HEK293 (cell line): ENCODE measurements around the gene TBC1D9B.

Source experiments
- CTCF ChIA-PET: fragments of 350-600 bp; formaldehyde crosslinking; extraction: SDS; loops from one replicate; lab custom pipeline; 2021; ENCODE audit warnings: antibody characterized with exemption; lab: Yijun Ruan, JAX
- POLR2A ChIA-PET: fragments of 300-600 bp; formaldehyde crosslinking; extraction: SDS; loops from one replicate; lab custom pipeline; 2020; ENCODE audit warnings: antibody characterized with exemption, inconsistent platforms; lab: Yijun Ruan, JAX
- H3K27ac ChIP-seq: fragments of 200-500 bp; sonication (Bioruptor generic); 2 replicates; pipeline ENCODE4 v1.5.1; 2014; ENCODE audit warnings: low read depth, low read length, control low read depth, inconsistent platforms; ENCODE audit errors: extremely low read depth
- H3K36me3 ChIP-seq, 2 experiments: fragments of 200-500 bp in 1 of 2; sonication (Bioruptor generic) in 1 of 2; 1 replicate in 1 of 2; 2 replicates in 1 of 2; pipeline ENCODE4 v1.5.1; 2014 to 2017; ENCODE audit warnings: inconsistent platforms in 2 of 2, low read length in 2 of 2; ENCODE audit not compliant: control insufficient read depth in 2 of 2, insufficient read depth in 1 of 2
- H3K4me1 ChIP-seq: fragments of 200-500 bp; sonication (Bioruptor generic); 2 replicates; pipeline ENCODE4 v1.5.1; 2014; ENCODE audit warnings: mild to moderate bottlenecking, low read length, inconsistent platforms; ENCODE audit not compliant: control insufficient read depth, insufficient read depth
- H3K4me3 ChIP-seq: 2 replicates; pipeline ENCODE4 v1.5.1; 2011; ENCODE audit warnings: low read depth, mild to moderate bottlenecking, control low read depth, low read length, moderate library complexity
- H3K9me3 ChIP-seq: fragments of 200-500 bp; sonication (Bioruptor generic); 2 replicates; pipeline ENCODE4 v1.5.1; 2014; ENCODE audit warnings: low read depth, low read length, inconsistent platforms; ENCODE audit not compliant: control insufficient read depth, insufficient read depth
- HIC1 ChIP-seq: fragments of 450-650 bp; formaldehyde crosslinking; IDR thresholded peaks from 2 replicates; pipeline ENCODE4 v1.5.1; 2016; ENCODE audit warnings: missing biosample characterization, missing genetic modification characterization
- IKZF3 ChIP-seq: fragments of 450-650 bp; IDR thresholded peaks from 2 replicates; pipeline ENCODE4 v1.5.0; 2018; ENCODE audit warnings: missing biosample characterization, mild to moderate bottlenecking, missing genetic modification characterization, moderate library complexity
- TCF7L2 ChIP-seq: IDR thresholded peaks from 2 replicates; pipeline ENCODE4 v1.6.1; 2011; ENCODE audit warnings: low read depth, mild to moderate bottlenecking, inconsistent platforms, low read length, moderate library complexity, borderline replicate concordance
- ZBTB1 ChIP-seq: fragments of 450-650 bp; formaldehyde crosslinking; IDR thresholded peaks from 2 replicates; pipeline ENCODE4 v1.5.1; 2016; ENCODE audit warnings: missing biosample characterization, missing genetic modification characterization
- ZBTB20 ChIP-seq: fragments of 450-650 bp; formaldehyde crosslinking; IDR thresholded peaks from 2 replicates; pipeline ENCODE4 v1.5.1; 2016; ENCODE audit warnings: missing biosample characterization, missing genetic modification characterization
- ZBTB21 ChIP-seq: fragments of 450-650 bp; formaldehyde crosslinking; IDR thresholded peaks from 2 replicates; pipeline ENCODE4 v1.5.1; 2017; ENCODE audit warnings: missing biosample characterization, missing genetic modification characterization
- ZBTB26 ChIP-seq: fragments of 450-650 bp; formaldehyde crosslinking; optimal IDR thresholded peaks from 2 replicates; pipeline ENCODE3; 2016; ENCODE audit warnings: missing biosample characterization, mild to moderate bottlenecking, missing genetic modification characterization
- ZFP3 ChIP-seq: fragments of 450-650 bp; formaldehyde crosslinking; IDR thresholded peaks from 2 replicates; pipeline ENCODE4 v1.5.1; 2016; ENCODE audit warnings: low read depth, missing biosample characterization, missing genetic modification characterization
- ZNF140 ChIP-seq: fragments of 450-650 bp; formaldehyde crosslinking; IDR thresholded peaks from 2 replicates; pipeline ENCODE4 v1.5.1; 2016; ENCODE audit warnings: missing biosample characterization, missing genetic modification characterization
- ZNF274 ChIP-seq, 2 experiments: fragments of 200-500 bp in 1 of 2; fragments of 450-650 bp in 1 of 2; sonication (Bioruptor generic) in 1 of 2; formaldehyde crosslinking in 1 of 2; IDR thresholded peaks; 2 replicates each; pipeline versions ENCODE4 v1.5.1 to v1.6.1; 2014 to 2016; ENCODE audit warnings: borderline replicate concordance in 1 of 2, inconsistent platforms in 1 of 2, low read length in 1 of 2, missing biosample characterization in 1 of 2, missing genetic modification characterization in 1 of 2
- ZNF394 ChIP-seq: fragments of 450-650 bp; formaldehyde crosslinking; IDR thresholded peaks from 2 replicates; pipeline ENCODE4 v1.5.1; 2016; ENCODE audit warnings: missing biosample characterization, missing genetic modification characterization, mild to moderate bottlenecking, moderate library complexity, borderline replicate concordance
- ZNF404 ChIP-seq: fragments of 450-650 bp; formaldehyde crosslinking; IDR thresholded peaks from 2 replicates; pipeline ENCODE4 v1.5.1; 2017; ENCODE audit warnings: missing biosample characterization, missing genetic modification characterization
- ZNF530 ChIP-seq: fragments of 450-650 bp; formaldehyde crosslinking; IDR thresholded peaks from 2 replicates; pipeline ENCODE4 v1.5.1; 2016; ENCODE audit warnings: low read depth, missing biosample characterization, missing genetic modification characterization
- ZNF555 ChIP-seq: fragments of 450-650 bp; formaldehyde crosslinking; conservative IDR thresholded peaks from 2 replicates; pipeline ENCODE4 v1.5.1; 2017; ENCODE audit warnings: missing biosample characterization, mild to moderate bottlenecking, missing genetic modification characterization, inconsistent platforms
- ZNF561 ChIP-seq: fragments of 450-650 bp; IDR thresholded peaks from 2 replicates; pipeline ENCODE4 v1.5.1; 2018; ENCODE audit warnings: missing biosample characterization, missing genetic modification characterization, borderline replicate concordance
- ZNF585B ChIP-seq: fragments of 450-650 bp; formaldehyde crosslinking; IDR thresholded peaks from 2 replicates; pipeline ENCODE4 v1.5.1; 2016; ENCODE audit warnings: missing biosample characterization, missing genetic modification characterization
- ZNF837 ChIP-seq: fragments of 450-650 bp; formaldehyde crosslinking; IDR thresholded peaks from 2 replicates; pipeline ENCODE4 v1.5.1; 2016; ENCODE audit warnings: missing biosample characterization, missing genetic modification characterization
- ZXDB ChIP-seq: fragments of 450-650 bp; formaldehyde crosslinking; IDR thresholded peaks from 2 replicates; pipeline ENCODE4 v1.5.1; 2016; ENCODE audit warnings: missing biosample characterization, missing genetic modification characterization

TBC1D9B gene

DNA sequence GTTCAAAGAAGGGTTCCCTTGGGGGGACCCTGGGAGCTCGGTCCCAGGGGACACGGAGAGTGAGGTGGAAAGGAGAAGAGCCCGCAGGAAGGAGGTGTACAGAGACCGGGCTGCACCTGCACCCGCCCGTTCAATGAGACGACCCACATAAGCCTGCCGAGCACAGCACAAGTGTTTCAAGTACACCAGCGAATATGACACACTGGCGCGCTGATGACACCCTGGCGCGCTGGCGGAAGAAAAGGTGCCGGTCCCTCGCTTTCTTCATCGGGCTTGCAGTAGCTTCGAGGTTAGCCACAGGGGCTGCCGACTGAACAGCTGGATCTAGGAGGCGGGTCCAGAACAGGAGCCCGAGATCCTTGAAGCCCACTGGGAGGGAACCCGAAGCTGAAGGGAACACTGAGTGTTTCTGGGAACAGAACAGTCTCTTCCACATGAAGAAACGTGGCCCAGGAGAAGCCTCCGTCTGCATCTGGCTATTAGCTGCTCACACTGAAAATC, 1.4 kb downstream of the TBC1D9B start (continued):
- TF ChIP-seq ZNF274 (IDR thresholded peaks at IDR 0.05; ENCODE audit: low read length) (no peak), ZNF274 (tag by site-specific recombination; IDR thresholded peaks at IDR 0.05; ENCODE audit: borderline replicate concordance) (no peak), ZFP3 (no peak), ZNF837 (no peak), ZNF585B (tag by site-specific recombination) (no peak), ZNF555 (tag by site-specific recombination) (no peak), ZNF530 (tag by site-specific recombination) (no peak), ZNF561 (tag by site-specific recombination) (no peak)
- TF ChIP-seq, all 188 proteins: peak for 0

GRCh38 chr5:179905161-179905560, 2.5 kb downstream of the TBC1D9B start:
- Histone ChIP-seq H3K9me3 (no peaks in the 10 kb centered on the region), H3K4me3 (no peak overlapping the region), H3K27ac (no peak overlapping the region), H3K36me3 (peaks cover 21 to 55% of the 10 kb centered on the region in 2 experiments; a peak in 2 of 3 replicates), H3K4me1 (peaks cover 3% of the 10 kb centered on the region; the same call in 1 of the 2 replicates)
- TF ChIP-seq ZXDB: no peak
- no peak for TF ChIP-seq TCF7L2
- TF ChIP-seq ZBTB1 (tag by site-specific recombination): no peak
- no peak for TF ChIP-seq ZBTB26 (tag by site-specific recombination)
- TF ChIP-seq ZBTB20: no peak
- ChIA-PET POLR2A (no interaction called here), CTCF (interaction anchor here (0.6 kb wide), 1 partner anchor 224 kb away, joined by 5 read pairs; the partner anchor contains the start of gene CBY3)

DNA sequence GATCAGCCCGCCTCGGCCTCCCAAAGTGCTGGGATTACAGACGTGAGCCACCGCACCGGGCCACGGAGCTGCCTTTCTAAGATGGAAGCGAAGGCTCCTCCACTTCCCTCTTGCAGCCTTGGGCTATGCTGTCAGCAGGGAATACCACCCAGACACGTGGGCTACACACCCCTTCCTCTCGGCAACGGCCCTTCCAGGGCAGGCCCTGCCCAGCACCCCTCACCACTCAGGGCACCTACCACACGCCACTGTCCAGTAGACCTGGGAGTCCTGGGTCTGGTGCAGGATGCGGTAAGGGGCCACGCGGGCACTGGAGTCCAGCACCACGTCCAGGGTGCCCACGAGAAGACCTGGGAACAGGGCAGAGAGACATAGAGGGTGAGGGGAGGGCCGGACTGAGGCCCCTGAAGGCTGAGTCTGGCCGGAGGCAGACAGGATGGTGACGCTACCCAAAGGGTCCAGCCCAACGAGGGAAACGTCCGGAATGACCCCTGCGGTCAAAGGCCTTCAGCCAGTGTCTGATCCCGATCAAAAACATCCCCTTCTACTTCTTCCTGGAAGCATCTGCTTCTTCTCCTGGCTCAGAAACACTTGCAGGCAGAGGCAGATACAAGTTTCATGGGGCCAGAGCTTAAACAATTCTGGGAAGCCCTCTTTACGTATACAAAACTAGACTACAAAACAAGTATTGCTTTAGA, 3.1 kb downstream of the TBC1D9B start:
- Histone ChIP-seq H3K4me1 (peaks cover 3% of the 10 kb centered on the region; the same call in 1 of the 2 replicates), H3K36me3 (peaks cover 21 to 61% of the 10 kb centered on the region in 2 experiments; a peak in 2 of 3 replicates), H3K27ac (no peak overlapping the region), H3K4me3 (no peak overlapping the region), H3K9me3 (no peaks in the 10 kb centered on the region)
- ChIA-PET POLR2A (no interaction called here), CTCF (interaction anchor here (0.6 kb wide), 1 partner anchor 224 kb away, joined by 5 read pairs; the partner anchor contains the start of gene CBY3)
- no peak for TF ChIP-seq HIC1 (tag by site-specific recombination)
- TF ChIP-seq ZBTB26 (tag by site-specific recombination): no peak
- no peak for TF ChIP-seq ZNF140
- TF ChIP-seq ZNF404 (tag by site-specific recombination): no peak
- TF ChIP-seq ZNF394 (tag by site-specific recombination): no peak
- TF ChIP-seq ZBTB21: no peak
- TF ChIP-seq IKZF3 (tag by site-specific recombination): no peak
